SK-N-SH (cell line): ENCODE data around the gene DNAJC18.

Source experiments
- CTCF ChIP-seq: fragments of 200-600 bp; sonication (generic); IDR thresholded peaks from 2 replicates; pipeline ENCODE4 v1.6.1; 2017; ENCODE audit warnings: antibody characterized with exemption, mild to moderate bottlenecking, moderate library complexity
- EZH2phosphoT487 ChIP-seq: fragments of 200-600 bp; sonication (generic); IDR thresholded peaks from 2 replicates; pipeline ENCODE4 v1.6.1; 2017; ENCODE audit warnings: low read depth, mixed run types, mild to moderate bottlenecking, antibody characterized with exemption, moderate library complexity, borderline replicate concordance
- JUND ChIP-seq: IDR thresholded peaks from 2 replicates; pipeline ENCODE4 v1.4.0; 2012
- MEF2A ChIP-seq: IDR thresholded peaks from 2 replicates; pipeline ENCODE4 v1.4.0; 2012; ENCODE audit warnings: low read depth, borderline replicate concordance
- NFIC ChIP-seq: IDR thresholded peaks from 2 replicates; pipeline ENCODE4 v1.4.0; 2012; ENCODE audit warnings: borderline replicate concordance
- POLR2AphosphoS5 ChIP-seq: IDR thresholded peaks from 2 replicates; pipeline ENCODE4 v1.6.1; 2012; ENCODE audit warnings: low read depth, low read length
- RFX5 ChIP-seq: IDR thresholded peaks from 2 replicates; pipeline ENCODE4 v1.6.1; 2012; ENCODE audit warnings: mild to moderate bottlenecking, improper control_type of control experiment, low read length
- SIN3A ChIP-seq: IDR thresholded peaks from 2 replicates; pipeline ENCODE4 v1.6.1; 2012; ENCODE audit warnings: low read depth, mild to moderate bottlenecking, low read length, moderate library complexity, borderline replicate concordance
- SMC3 ChIP-seq: IDR thresholded peaks from 2 replicates; pipeline ENCODE4 v1.6.1; 2012; ENCODE audit warnings: low read depth, low read length, improper control_type of control experiment
- TAF1 ChIP-seq: IDR thresholded peaks from 2 replicates; pipeline ENCODE4 v1.6.1; 2012; ENCODE audit warnings: low read depth, mild to moderate bottlenecking, low read length, moderate library complexity, borderline replicate concordance
- YY1 ChIP-seq: IDR thresholded peaks from 2 replicates; pipeline ENCODE4 v1.4.0; 2012; ENCODE audit warnings: low read depth, mild to moderate bottlenecking

- TF ChIP-seq RFX5, result no peak
- no peak for TF ChIP-seq YY1
- TF ChIP-seq SIN3A, result no peak
- no peak for TF ChIP-seq MEF2A
- no peak for TF ChIP-seq TAF1
- no peak for TF ChIP-seq CTCF
- no peak for TF ChIP-seq EZH2phosphoT487
- no peak for TF ChIP-seq NFIC
- TF ChIP-seq JUND, result no peak
- TF ChIP-seq POLR2AphosphoS5, result no peak
- TF ChIP-seq SMC3, result no peak
These were observed 55.2 kb downstream of the DNAJC18 start for GRCh38 chr5:139383993-139384590.
